H9 (cell line): Measurements from ENCODE around the gene ICE2. TPM values are rescaled to one million over a fixed set of nuclear protein-coding genes. Genes with fewer than 3 reads are reported as not detected.

Experiments used
- DNase-seq: peaks from one replicate; pipeline ENCODE4 v3.0.0-alpha.2; 2017
- H2AFZ ChIP-seq: one replicate; pipeline ENCODE4 v1.6.1; 2013; ENCODE audit warnings: mild to moderate bottlenecking, low read length, control low read depth, moderate library complexity
- H2AK5ac ChIP-seq: 2 replicates; pipeline ENCODE4 v1.6.1; 2013; ENCODE audit warnings: low read length, control low read depth, mixed read lengths; ENCODE audit not compliant: insufficient read length
- H2BK120ac ChIP-seq: one replicate; pipeline ENCODE4 v1.6.1; 2013; ENCODE audit warnings: low read depth, mild to moderate bottlenecking, low read length, control low read depth, inconsistent platforms; ENCODE audit not compliant: poor library complexity, severe bottlenecking
- H2BK12ac ChIP-seq: 2 replicates; pipeline ENCODE4 v1.6.1; 2013; ENCODE audit warnings: low read length, control low read depth, mixed read lengths, low read depth; ENCODE audit not compliant: insufficient read length
- H2BK15ac ChIP-seq: 2 replicates; pipeline ENCODE4 v1.6.1; 2013; ENCODE audit warnings: low read depth, low read length, control low read depth
- H2BK20ac ChIP-seq: one replicate; pipeline ENCODE4 v1.6.1; 2013; ENCODE audit warnings: low read depth, mild to moderate bottlenecking, low read length, control low read depth, inconsistent platforms; ENCODE audit not compliant: poor library complexity, severe bottlenecking
- H2BK5ac ChIP-seq: 2 replicates; pipeline ENCODE4 v1.6.1; 2013; ENCODE audit warnings: low read length, control low read depth, mixed read lengths; ENCODE audit not compliant: insufficient read length
- H3K14ac ChIP-seq: 2 replicates; pipeline ENCODE4 v1.6.1; 2013; ENCODE audit warnings: low read length, control low read depth; ENCODE audit not compliant: insufficient read depth
- H3K18ac ChIP-seq: 2 replicates; pipeline ENCODE4 v1.6.1; 2013; ENCODE audit warnings: low read depth, mild to moderate bottlenecking, mixed read lengths, low read length, control low read depth; ENCODE audit not compliant: insufficient read length
- H3K23ac ChIP-seq: 2 replicates; pipeline ENCODE4 v1.6.1; 2013; ENCODE audit warnings: low read length, control low read depth, mixed read lengths, low read depth; ENCODE audit not compliant: insufficient read length
- H3K23me2 ChIP-seq: 2 replicates; pipeline ENCODE4 v1.6.1; 2013; ENCODE audit warnings: low read depth, mild to moderate bottlenecking, mixed read lengths, low read length, control low read depth; ENCODE audit not compliant: insufficient read length, poor library complexity, severe bottlenecking
- H3K27ac ChIP-seq: 2 replicates; pipeline ENCODE4 v1.5.1; 2013; ENCODE audit warnings: low read length, control low read depth, mixed read lengths, low read depth; ENCODE audit not compliant: insufficient read length
- H3K27me3 ChIP-seq: 2 replicates; pipeline ENCODE4 v1.6.1; 2013; ENCODE audit warnings: low read length, control low read depth, inconsistent platforms; ENCODE audit not compliant: insufficient read depth
- H3K4ac ChIP-seq: 2 replicates; pipeline ENCODE4 v1.6.1; 2013; ENCODE audit warnings: low read depth, mild to moderate bottlenecking, control low read depth, inconsistent platforms, low read length, moderate library complexity
- H3K4me1 ChIP-seq: 2 replicates; pipeline ENCODE4 v1.6.1; 2013; ENCODE audit warnings: low read length, control low read depth, inconsistent platforms; ENCODE audit not compliant: insufficient read depth
- H3K4me2 ChIP-seq: 2 replicates; pipeline ENCODE4 v1.6.1; 2013; ENCODE audit warnings: low read length, control low read depth, mixed read lengths; ENCODE audit not compliant: insufficient read length, insufficient read depth
- H3K56ac ChIP-seq: 2 replicates; pipeline ENCODE4 v1.6.1; 2013; ENCODE audit warnings: low read depth, mild to moderate bottlenecking, mixed read lengths, low read length, control low read depth; ENCODE audit not compliant: insufficient read length
- H3K79me1 ChIP-seq: 2 replicates; pipeline ENCODE4 v1.6.1; 2013; ENCODE audit warnings: low read depth, mild to moderate bottlenecking, moderate library complexity, low read length, control low read depth, inconsistent platforms; ENCODE audit not compliant: insufficient read depth, poor library complexity, severe bottlenecking
- H3K79me2 ChIP-seq: 2 replicates; pipeline ENCODE4 v1.6.1; 2013; ENCODE audit warnings: low read length, control low read depth, inconsistent platforms; ENCODE audit not compliant: insufficient read depth
- H3K9ac ChIP-seq: 2 replicates; pipeline ENCODE4 v1.6.1; 2013; ENCODE audit warnings: low read length, control low read depth, mixed read lengths; ENCODE audit not compliant: insufficient read length; ENCODE audit errors: extremely low read depth
- H3K9me3 ChIP-seq: one replicate; pipeline ENCODE4 v1.6.1; 2013; ENCODE audit warnings: low read depth, low read length, inconsistent platforms; ENCODE audit not compliant: control insufficient read depth
- H3T11ph ChIP-seq: one replicate; pipeline ENCODE4 v1.6.1; 2013; ENCODE audit warnings: mild to moderate bottlenecking, low read length, control low read depth, inconsistent platforms
- H4K20me1 ChIP-seq: one replicate; pipeline ENCODE4 v1.6.1; 2013; ENCODE audit not compliant: control insufficient read depth, insufficient read length, insufficient read depth
- H4K5ac ChIP-seq: 2 replicates; pipeline ENCODE4 v1.6.1; 2013; ENCODE audit warnings: low read depth, mild to moderate bottlenecking, mixed read lengths, low read length, control low read depth; ENCODE audit not compliant: insufficient read length
- H4K8ac ChIP-seq: replicated peaks from 2 replicates; pipeline ENCODE4 v1.6.1; 2013; ENCODE audit warnings: low read length, control low read depth, mixed read lengths, low read depth; ENCODE audit not compliant: insufficient read length
- H4K91ac ChIP-seq: 2 replicates; pipeline ENCODE4 v1.6.1; 2013; ENCODE audit warnings: low read depth, mild to moderate bottlenecking, moderate library complexity, mixed read lengths, low read length, control low read depth; ENCODE audit not compliant: insufficient read length
- H3K27ac Mint-ChIP-seq, 3 experiments: 2 replicates in 2 of 3; 3 replicates in 1 of 3; pipeline ENCODE4 v1.8.0; 2020 to 2021; ENCODE audit warnings: mixed read lengths in 3 of 3, mild to moderate bottlenecking in 1 of 3, moderate library complexity in 1 of 3
- H3K27me3 Mint-ChIP-seq: 2 replicates; pipeline ENCODE4 v1.8.0; 2021; ENCODE audit warnings: low read depth, mild to moderate bottlenecking, moderate library complexity, mixed read lengths
- H3K36me3 Mint-ChIP-seq, 3 experiments: 2 replicates in 2 of 3; 3 replicates in 1 of 3; pipeline ENCODE4 v1.8.0; 2020 to 2021; ENCODE audit warnings: low read depth in 3 of 3, mixed read lengths in 3 of 3; ENCODE audit not compliant: insufficient read depth in 1 of 3
- H3K4me1 Mint-ChIP-seq, 2 experiments: 2 replicates each; pipeline ENCODE4 v1.8.0; 2020; ENCODE audit warnings: mixed read lengths in 2 of 2
- H3K4me3 Mint-ChIP-seq, 2 experiments: 2 replicates in 1 of 2; 3 replicates in 1 of 2; pipeline ENCODE4 v1.8.0; 2020 to 2021; ENCODE audit warnings: mild to moderate bottlenecking in 2 of 2, mixed read lengths in 2 of 2, moderate library complexity in 1 of 2
- H3K9me3 Mint-ChIP-seq, 2 experiments: 2 replicates in 1 of 2; 3 replicates in 1 of 2; pipeline ENCODE4 v1.8.0; 2020; ENCODE audit warnings: mild to moderate bottlenecking in 2 of 2, mixed read lengths in 2 of 2, moderate library complexity in 1 of 2
- CTCF ChIP-seq: fragments of 200-600 bp; sonication (generic); conservative IDR thresholded peaks from 3 replicates; pipeline ENCODE4 v1.8.0; 2021; ENCODE audit warnings: antibody characterized with exemption, mild to moderate bottlenecking
- WGBS: extraction: QIAGEN DNeasy Blood & Tissue Kit; methylation state at CpG from one replicate; pipeline ENCODE4 v1.1.7; 2013; ENCODE audit warnings: missing lambda C conversion rate, low lambda C conversion rate, mixed read lengths; ENCODE audit not compliant: insufficient read length; ENCODE audit errors: extremely low coverage; 5-methylcytosine and 5-hydroxymethylcytosine counted together
- total RNA-seq: library from RNA; stranded (reverse); gene quantifications from 2 replicates; pipeline ENCODE4 v1.2.1, GENCODE V29; 2021

The ICE2 gene
- total RNA-seq, 1 experiment from 2014 or later, result 76.3 TPM

DNA sequence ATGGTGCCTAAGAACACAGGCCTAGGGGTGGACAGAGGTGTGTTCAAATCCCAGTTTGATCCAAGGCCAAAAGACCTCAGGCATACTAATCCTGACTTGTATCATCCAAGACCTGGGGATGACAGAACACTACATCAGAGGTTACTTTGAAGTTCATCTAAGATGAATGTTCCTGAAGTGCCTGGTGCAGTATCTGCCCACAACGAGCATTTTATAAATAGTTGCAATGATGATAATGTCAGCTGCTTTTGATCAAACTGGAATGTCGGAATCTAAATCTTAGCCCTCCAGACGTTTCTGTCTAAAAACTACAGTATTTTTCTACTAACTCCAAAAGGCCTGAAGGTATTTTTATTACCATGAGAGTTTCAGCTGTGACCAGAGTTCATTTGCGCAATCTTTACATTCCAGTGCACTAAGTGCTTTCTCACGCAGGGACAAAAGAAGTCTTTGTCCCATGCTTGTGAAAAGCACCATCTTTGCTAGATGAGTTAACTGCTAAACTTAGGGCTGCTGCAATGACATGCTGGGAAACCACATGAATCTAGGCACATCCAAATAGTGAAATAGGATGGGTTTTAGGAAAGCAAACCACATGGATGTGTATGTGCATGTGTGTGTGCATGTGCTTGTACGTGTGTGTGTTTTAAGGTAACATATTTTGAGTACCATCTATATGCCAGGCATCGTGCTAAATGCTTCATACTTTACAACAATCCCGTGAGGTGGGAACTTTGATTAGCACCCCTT is 99.2 kb downstream of the ICE2 start:
- Histone ChIP-seq H3T11ph (no peak overlapping the region), H3K23ac (no peak overlapping the region), H4K20me1 (no peaks in the 10 kb centered on the region), H2AK5ac (no peak overlapping the region), H3K27me3 (no peaks in the 10 kb centered on the region), H4K91ac (no peak overlapping the region), H3K4ac (no peak overlapping the region), H3K56ac (no peak overlapping the region), H2AFZ (no peak overlapping the region), H2BK120ac (no peak overlapping the region), H2BK5ac (no peak overlapping the region), H3K27ac (no peak overlapping the region), H2BK15ac (no peak overlapping the region), H3K23me2 (no peaks in the 10 kb centered on the region), H3K18ac (no peak overlapping the region), H3K79me1 (no peaks in the 10 kb centered on the region), H4K8ac (no peak overlapping the region), H2BK12ac (no peak overlapping the region), H3K14ac (no peak overlapping the region), H3K9ac (no peak overlapping the region), H3K79me2 (no peaks in the 10 kb centered on the region), H3K9me3 (no peaks in the 10 kb centered on the region), H2BK20ac (no peak overlapping the region), H4K5ac (no peak overlapping the region), H3K4me2 (no peak overlapping the region), H3K4me1 (no peaks in the 10 kb centered on the region)
- H3K36me3 Mint-ChIP-seq, result peaks cover 0 to 14% (median 5%) of the 10 kb centered on the region in 3 experiments; a peak in 3 of 7 replicates
- no peak overlapping the region for H3K27ac Mint-ChIP-seq
- no peak for TF ChIP-seq CTCF
- no CpG with 5 or more reads among the region's 8 CpGs for WGBS
- peaks cover 11 to 12% of the 10 kb centered on the region in 2 experiments for H3K4me1 Mint-ChIP-seq
- no peak overlapping the region for H3K4me3 Mint-ChIP-seq
- no peaks in the 10 kb centered on the region for H3K9me3 Mint-ChIP-seq
- DNase-seq, result no peak
- H3K27me3 Mint-ChIP-seq, result peaks cover 2% of the 10 kb centered on the region; the same call in 1 of the 2 replicates
